ENCODE measurements around the gene IFNA5. TPM values are rescaled to one million over a fixed set of nuclear protein-coding genes. Genes with fewer than 3 reads are reported as not detected.

The IFNA5 gene
- total and polyA plus RNA-seq, 2 of the 13 experiments (the other 11 are each of a cell fraction or from before 2014, with no cell fraction given) = not detected

- TF ChIP-seq ZXDC (CRISPR knock-in tag; IDR thresholded peaks at IDR 0.05) (peak; percentile 78), ZNF276 (CRISPR knock-in tag; IDR thresholded peaks at IDR 0.05; ENCODE audit: low read depth) (no peak), GATAD1 (CRISPR knock-in tag; IDR thresholded peaks at IDR 0.05) (peak; percentile 71; the same call in 1 of the 2 replicates), ZMYM2 (CRISPR knock-in tag; IDR thresholded peaks at IDR 0.05) (no peak), ARID5B (CRISPR knock-in tag; IDR thresholded peaks at IDR 0.05) (peak; percentile 57; the same call in 1 of the 2 replicates), ZSCAN30 (CRISPR knock-in tag; IDR thresholded peaks at IDR 0.05) (no peak), UBTF (CRISPR knock-in tag; IDR thresholded peaks at IDR 0.05) (peak; percentile 98), RNF2 (conservative IDR thresholded peaks at IDR 0.05; ENCODE audit: low read depth) (0 out of 2 replicates have a peak, but pooled peaks have one; percentile 68), TOE1 (CRISPR knock-in tag; IDR thresholded peaks at IDR 0.05) (no peak), GFI1 (CRISPR knock-in tag; IDR thresholded peaks at IDR 0.05; ENCODE audit: borderline replicate concordance) (no peak), PHF5A (CRISPR knock-in tag; IDR thresholded peaks at IDR 0.05; ENCODE audit: low read depth, unreplicated experiment) (no peak), ZNF317 (CRISPR knock-in tag; IDR thresholded peaks at IDR 0.05) (peak; percentile 64; the same call in 1 of the 2 replicates), ZNF83 (CRISPR knock-in tag; IDR thresholded peaks at IDR 0.05; ENCODE audit: borderline replicate concordance) (no peak)
- TF ChIP-seq, protein P1, sequence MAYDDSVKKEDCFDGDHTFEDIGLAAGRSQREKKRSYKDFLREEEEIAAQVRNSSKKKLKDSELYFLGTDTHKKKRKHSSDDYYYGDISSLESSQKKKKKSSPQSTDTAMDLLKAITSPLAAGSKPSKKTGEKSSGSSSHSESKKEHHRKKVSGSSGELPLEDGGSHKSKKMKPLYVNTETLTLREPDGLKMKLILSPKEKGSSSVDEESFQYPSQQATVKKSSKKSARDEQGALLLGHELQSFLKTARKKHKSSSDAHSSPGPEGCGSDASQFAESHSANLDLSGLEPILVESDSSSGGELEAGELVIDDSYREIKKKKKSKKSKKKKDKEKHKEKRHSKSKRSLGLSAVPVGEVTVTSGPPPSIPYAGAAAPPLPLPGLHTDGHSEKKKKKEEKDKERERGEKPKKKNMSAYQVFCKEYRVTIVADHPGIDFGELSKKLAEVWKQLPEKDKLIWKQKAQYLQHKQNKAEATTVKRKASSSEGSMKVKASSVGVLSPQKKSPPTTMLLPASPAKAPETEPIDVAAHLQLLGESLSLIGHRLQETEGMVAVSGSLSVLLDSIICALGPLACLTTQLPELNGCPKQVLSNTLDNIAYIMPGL (CRISPR knock-in tag; IDR thresholded peaks at IDR 0.05; ENCODE audit: borderline replicate concordance in 1 of 2, low read depth in 1 of 2) = peak; percentile 92 to 96; a peak in 3 of 4 replicates
Observed at GRCh38 chr9:21334701-21335632, 29.9 kb upstream of the IFNA5 start, which contains the start of gene KLHL9 (continued).

Data from HepG2 (cell line).